HepG2 (cell line): ENCODE data around the gene RPL31. TPM values are rescaled to one million over a fixed set of nuclear protein-coding genes. Genes with fewer than 3 reads are reported as not detected.

Source experiments
- ATF4 ChIP-seq, 2 experiments: fragments of 450-650 bp in 1 of 2; sonication (generic) in 1 of 2; formaldehyde crosslinking; IDR thresholded peaks; 2 replicates each; pipeline versions ENCODE4 v1.5.0 to v1.8.0; 2020 to 2022; ENCODE audit warnings: mild to moderate bottlenecking in 1 of 2, missing genetic modification reagents in 1 of 2
- CEBPZ ChIP-seq: IDR thresholded peaks from 2 replicates; pipeline ENCODE4 v1.6.1; 2012; ENCODE audit warnings: low read length, improper control_type of control experiment
- DMTF1 ChIP-seq: sonication (generic); formaldehyde crosslinking; IDR thresholded peaks from 2 replicates; pipeline ENCODE4 v1.4.0; 2020; ENCODE audit warnings: mild to moderate bottlenecking, missing genetic modification reagents
- FOXJ3 ChIP-seq: sonication (generic); formaldehyde crosslinking; IDR thresholded peaks from 2 replicates; pipeline ENCODE4 v1.4.0; 2020; ENCODE audit warnings: missing genetic modification reagents, mild to moderate bottlenecking, borderline replicate concordance
- NFE2L2 ChIP-seq: fragments of 150-350 bp; IDR thresholded peaks from 2 replicates; pipeline ENCODE4 v1.6.1; 2014; ENCODE audit warnings: low read length
- NRL ChIP-seq: sonication (generic); formaldehyde crosslinking; IDR thresholded peaks from 2 replicates; pipeline ENCODE4 v1.5.0; 2020; ENCODE audit warnings: missing genetic modification reagents, mild to moderate bottlenecking, moderate library complexity, borderline replicate concordance
- RFX5 ChIP-seq: IDR thresholded peaks from 2 replicates; pipeline ENCODE4 v1.6.1; 2011; ENCODE audit warnings: low read depth, low read length, improper control_type of control experiment
- ZBTB26 ChIP-seq: IDR thresholded peaks from 2 replicates; pipeline ENCODE4 v1.6.1; 2016; ENCODE audit warnings: missing compliant biosample characterization, missing genetic modification reagents, borderline replicate concordance
- ZBTB7A ChIP-seq: sonication (generic); formaldehyde crosslinking; IDR thresholded peaks from 2 replicates; pipeline ENCODE4 v1.8.0; 2022; ENCODE audit warnings: mild to moderate bottlenecking, missing genetic modification reagents
- ZNF569 ChIP-seq: sonication (generic); formaldehyde crosslinking; IDR thresholded peaks from 2 replicates; pipeline ENCODE4 v1.5.0; 2020; ENCODE audit warnings: mild to moderate bottlenecking, missing genetic modification reagents, moderate library complexity, borderline replicate concordance
- ZNF570 ChIP-seq: sonication (generic); formaldehyde crosslinking; IDR thresholded peaks from 2 replicates; pipeline ENCODE4 v1.4.0; 2020; ENCODE audit warnings: mild to moderate bottlenecking, missing genetic modification reagents, borderline replicate concordance
- ZNF746 ChIP-seq: sonication (generic); formaldehyde crosslinking; IDR thresholded peaks from 2 replicates; pipeline ENCODE4 v1.8.0; 2022; ENCODE audit warnings: mild to moderate bottlenecking, missing genetic modification reagents
- ZNF761 ChIP-seq: sonication (generic); formaldehyde crosslinking; conservative IDR thresholded peaks from 2 replicates; pipeline ENCODE4 v1.4.0; 2020; ENCODE audit warnings: mild to moderate bottlenecking, missing genetic modification reagents
- ZNF772 ChIP-seq: sonication (generic); formaldehyde crosslinking; IDR thresholded peaks from 2 replicates; pipeline ENCODE4 v1.5.0; 2020; ENCODE audit warnings: mild to moderate bottlenecking, missing genetic modification reagents
- ZNF883 ChIP-seq: sonication (generic); formaldehyde crosslinking; IDR thresholded peaks from 2 replicates; pipeline ENCODE4 v1.5.1; 2020; ENCODE audit warnings: mild to moderate bottlenecking, missing genetic modification reagents; ENCODE audit errors: not compliant biosample characterization
- polyA plus RNA-seq, 8 experiments: library from polyadenylated mRNA; depleted of rRNA in 3 of 8; stranded (reverse) in 7 of 8; unstranded in 1 of 8; fragments of >200 nt; fragmentation: Illumina TruSeq in 4 of 8; extraction: Trizol in 4 of 8; gene quantifications; 2 replicates each; pipeline versions ENCODE4 v1.2.1 to v1.2.3, GENCODE V29; 2011 to 2016; ENCODE audit warnings: low read depth in 4 of 8, missing spikeins in 1 of 8, mixed read lengths in 1 of 8; ENCODE audit not compliant: insufficient read depth in 1 of 8
- total RNA-seq, 5 experiments: library from RNA; depleted of rRNA; stranded (reverse); fragments of >200 nt; fragmentation: Illumina TruSeq; extraction: Trizol; gene quantifications; 2 replicates each; pipeline ENCODE4 v1.2.3, GENCODE V29; 2016; ENCODE audit warnings: low read depth in 1 of 5

The RPL31 gene
- total and polyA plus RNA-seq, 2 of the 13 experiments (the other 11 are each of a cell fraction or from before 2014, with no cell fraction given) = 3,331 to 3,582 TPM

GRCh38 chr2:101002562-101003277 lies 631 bp downstream of the RPL31 start (continued):
- TF ChIP-seq ZNF772 = no peak
- TF ChIP-seq ZNF570 (CRISPR knock-in tag) = 0 out of 2 replicates have a peak, but pooled peaks have one; percentile 19
- TF ChIP-seq CEBPZ = no peak
- TF ChIP-seq NFE2L2 = no peak
- TF ChIP-seq ZBTB26 (CRISPR knock-in tag) = no peak
- no peak for TF ChIP-seq ZBTB7A (CRISPR knock-in tag)
- no peak for TF ChIP-seq DMTF1 (CRISPR knock-in tag)
- TF ChIP-seq ATF4 (CRISPR knock-in tag; IDR thresholded peaks at IDR 0.05) = peak in 1 of 2 experiments; percentile 11; a peak in 1 of 4 replicates
- TF ChIP-seq ZNF746 (CRISPR knock-in tag) = no peak
- no peak for TF ChIP-seq ZNF569 (CRISPR knock-in tag)
- TF ChIP-seq RFX5 = no peak
- TF ChIP-seq ZNF883 (CRISPR knock-in tag) = no peak
- no peak for TF ChIP-seq FOXJ3 (CRISPR knock-in tag)
- TF ChIP-seq NRL = peak; percentile 8; the same call in 1 of the 2 replicates
- TF ChIP-seq ZNF761 (CRISPR knock-in tag) = no peak
